OCI-LY3 (cell line): ENCODE data around the gene PPP1R14D.

Experiments used
- EZH2phosphoT487 ChIP-seq: fragments of 200-600 bp; shearing (Covaris generic); IDR thresholded peaks from 2 replicates; pipeline ENCODE4 v1.6.1; 2018; ENCODE audit warnings: antibody characterized with exemption, mixed run types, low read depth
- TF ChIP-seq, protein P1 (sequence below): fragments of 200-600, 300-600 bp; sonication (generic); IDR thresholded peaks from 2 replicates; pipeline ENCODE4 v1.5.1; 2014; ENCODE audit warnings: antibody characterized with exemption, low read length, low read depth

DNA sequence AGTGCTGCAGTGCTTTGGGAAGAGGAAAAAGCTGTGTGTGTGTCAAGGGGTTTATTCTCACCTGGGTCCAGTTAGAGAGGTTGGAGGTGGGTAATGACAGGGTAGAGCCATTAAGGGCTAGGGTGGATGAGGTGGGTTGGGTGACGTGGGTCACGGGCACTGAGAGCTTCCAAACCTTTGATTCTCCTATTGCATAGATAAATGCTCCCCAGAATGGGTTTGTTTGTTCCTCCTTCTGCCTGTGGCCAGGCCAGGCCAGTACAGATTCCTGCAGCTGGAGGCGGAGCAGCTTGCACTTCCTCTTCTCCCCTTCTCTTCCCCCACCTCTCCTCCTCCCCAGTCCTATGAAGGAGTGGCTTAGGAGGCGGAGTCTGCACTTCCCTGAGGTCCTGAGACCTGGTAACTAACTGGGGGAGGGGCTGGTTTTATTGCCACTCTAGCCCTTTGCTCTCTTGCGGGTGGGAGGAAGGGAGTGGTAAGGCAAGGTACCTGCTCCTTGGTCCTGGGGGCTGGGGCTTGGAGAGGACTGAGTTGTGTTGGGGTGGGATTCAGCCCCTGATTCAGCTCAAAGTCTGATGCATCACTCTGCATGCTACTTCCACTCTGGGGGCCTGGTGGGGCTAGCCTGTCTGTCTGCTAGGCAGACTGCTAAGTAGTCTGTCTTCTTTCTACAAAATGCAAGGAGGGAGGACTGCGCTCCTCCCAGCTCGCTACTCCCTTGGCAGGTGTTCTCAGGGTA is 18.9 kb upstream of the PPP1R14D start:
- TF ChIP-seq, protein P1, sequence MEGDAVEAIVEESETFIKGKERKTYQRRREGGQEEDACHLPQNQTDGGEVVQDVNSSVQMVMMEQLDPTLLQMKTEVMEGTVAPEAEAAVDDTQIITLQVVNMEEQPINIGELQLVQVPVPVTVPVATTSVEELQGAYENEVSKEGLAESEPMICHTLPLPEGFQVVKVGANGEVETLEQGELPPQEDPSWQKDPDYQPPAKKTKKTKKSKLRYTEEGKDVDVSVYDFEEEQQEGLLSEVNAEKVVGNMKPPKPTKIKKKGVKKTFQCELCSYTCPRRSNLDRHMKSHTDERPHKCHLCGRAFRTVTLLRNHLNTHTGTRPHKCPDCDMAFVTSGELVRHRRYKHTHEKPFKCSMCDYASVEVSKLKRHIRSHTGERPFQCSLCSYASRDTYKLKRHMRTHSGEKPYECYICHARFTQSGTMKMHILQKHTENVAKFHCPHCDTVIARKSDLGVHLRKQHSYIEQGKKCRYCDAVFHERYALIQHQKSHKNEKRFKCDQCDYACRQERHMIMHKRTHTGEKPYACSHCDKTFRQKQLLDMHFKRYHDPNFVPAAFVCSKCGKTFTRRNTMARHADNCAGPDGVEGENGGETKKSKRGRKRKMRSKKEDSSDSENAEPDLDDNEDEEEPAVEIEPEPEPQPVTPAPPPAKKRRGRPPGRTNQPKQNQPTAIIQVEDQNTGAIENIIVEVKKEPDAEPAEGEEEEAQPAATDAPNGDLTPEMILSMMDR: no peak
- no peak for TF ChIP-seq EZH2phosphoT487
